NB4 (cell line): ENCODE data around the gene MYCBPAP.

ENCODE experiments used
- CTCF ChIP-seq: IDR thresholded peaks from one replicate; pipeline ENCODE4 v1.5.1; 2012; ENCODE audit warnings: low read depth, low read length
- POLR2A ChIP-seq: IDR thresholded peaks from 2 replicates; pipeline ENCODE4 v1.6.1; 2011; ENCODE audit warnings: mild to moderate bottlenecking; ENCODE audit not compliant: insufficient read length; ENCODE audit errors: extremely low read depth

- TF ChIP-seq CTCF, result peak; percentile 36
- no peak for TF ChIP-seq POLR2A
These were observed 7.2 kb upstream of the MYCBPAP start for GRCh38 chr17:50501054-50501453.
